DOHH2 (cell line): Measurements from ENCODE around the gene INTS15.

ENCODE experiments used
- H3F3A ChIP-seq: fragments of 200-600 bp; sonication (generic), shearing (Covaris generic); 2 replicates; pipeline ENCODE4 v1.6.0; 2016; ENCODE audit warnings: antibody characterized with exemption, mild to moderate bottlenecking; ENCODE audit not compliant: control insufficient read depth, insufficient read depth
- H3K27ac ChIP-seq: fragments of 200-600 bp; sonication (generic); 2 replicates; pipeline ENCODE4 v1.5.1; 2014; ENCODE audit warnings: low read depth, mild to moderate bottlenecking, low read length, moderate library complexity
- H3K27me3 ChIP-seq: fragments of 200-600 bp; sonication (generic); 2 replicates; pipeline ENCODE4 v1.6.1; 2014; ENCODE audit warnings: mild to moderate bottlenecking, low read length, mixed read lengths; ENCODE audit not compliant: control insufficient read depth
- H3K36me3 ChIP-seq: fragments of 200-600 bp; sonication (generic); 2 replicates; pipeline ENCODE4 v1.6.1; 2014; ENCODE audit warnings: mild to moderate bottlenecking, low read length, moderate library complexity, mixed read lengths; ENCODE audit not compliant: control insufficient read depth
- H3K4me1 ChIP-seq: fragments of 200-600 bp; sonication (generic); 2 replicates; pipeline ENCODE4 v1.6.1; 2014; ENCODE audit warnings: mild to moderate bottlenecking, low read length, mixed read lengths; ENCODE audit not compliant: control insufficient read depth
- H3K4me2 ChIP-seq: fragments of 200-600 bp; sonication (generic); 2 replicates; pipeline ENCODE4 v1.6.0; 2014; ENCODE audit warnings: mild to moderate bottlenecking, low read length, moderate library complexity
- H3K4me3 ChIP-seq: fragments of 200-600 bp; sonication (generic); 2 replicates; pipeline ENCODE4 v1.5.1; 2014; ENCODE audit warnings: mild to moderate bottlenecking, low read length, mixed read lengths
- H3K79me2 ChIP-seq: fragments of 200-600 bp; sonication (generic); 2 replicates; pipeline ENCODE4 v1.6.1; 2014; ENCODE audit warnings: mild to moderate bottlenecking, low read length, mixed read lengths; ENCODE audit not compliant: control insufficient read depth
- H3K9me2 ChIP-seq: fragments of 200-600 bp; sonication (generic); replicated peaks from 2 replicates; pipeline ENCODE4 v1.6.1; 2014; ENCODE audit warnings: mild to moderate bottlenecking, low read length, mixed read lengths; ENCODE audit not compliant: control insufficient read depth
- H3K9me3 ChIP-seq: fragments of 200-600 bp; sonication (generic); 2 replicates; pipeline ENCODE4 v1.6.1; 2014; ENCODE audit warnings: antibody characterized with exemption, low read length, mixed read lengths; ENCODE audit not compliant: control insufficient read depth, insufficient read depth
- H4K20me1 ChIP-seq: fragments of 200-600 bp; sonication (generic); 2 replicates; pipeline ENCODE4 v1.6.0; 2014; ENCODE audit warnings: low read depth, mild to moderate bottlenecking, antibody characterized with exemption, low read length, moderate library complexity; ENCODE audit not compliant: control insufficient read depth, insufficient read depth
- EZH2phosphoT487 ChIP-seq: fragments of 200-600 bp; sonication (generic); IDR thresholded peaks from 2 replicates; pipeline ENCODE4 v1.6.1; 2017; ENCODE audit warnings: borderline replicate concordance, mild to moderate bottlenecking, antibody characterized with exemption, low read length, moderate library complexity, mixed read lengths
- TF ChIP-seq, protein P1 (sequence below): fragments of 200-600 bp; sonication (generic); IDR thresholded peaks from one replicate; pipeline ENCODE4 v1.5.1; 2014; ENCODE audit warnings: antibody characterized with exemption, mild to moderate bottlenecking, low read depth, low read length; ENCODE audit not compliant: poor library complexity, severe bottlenecking

INTS15 gene

DNA sequence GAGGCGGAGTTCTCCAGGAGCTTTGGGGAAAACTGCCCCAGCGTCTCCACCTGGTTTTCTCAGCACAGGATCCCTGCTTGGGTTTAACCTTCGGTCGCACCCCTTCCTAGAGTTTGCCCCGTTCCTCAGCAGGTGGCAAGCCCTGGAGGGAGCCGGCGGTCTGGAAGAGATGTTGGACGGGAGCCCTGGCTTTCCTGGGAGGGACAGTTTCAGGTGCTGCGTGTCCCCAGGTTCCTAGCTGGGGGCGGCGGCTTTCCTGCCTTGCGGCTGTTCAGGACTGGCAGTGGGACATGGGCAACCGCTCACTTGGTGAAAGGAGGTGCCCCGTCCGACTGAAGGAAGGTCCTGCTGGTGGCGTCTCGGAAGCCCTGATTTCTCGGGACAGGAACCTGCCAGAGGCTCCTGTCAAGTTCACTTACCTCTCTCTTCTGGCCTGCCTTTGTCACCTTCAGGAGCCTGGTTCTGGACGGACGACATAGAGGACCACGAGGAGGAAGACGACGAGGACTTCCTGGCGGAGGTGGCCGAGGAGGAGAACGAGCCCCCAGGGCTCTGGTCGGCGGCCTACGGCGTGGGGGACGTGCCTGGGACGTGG is 62.1 kb downstream of the INTS15 start:
- no peak overlapping the region for H3K4me3 ChIP-seq

DNA sequence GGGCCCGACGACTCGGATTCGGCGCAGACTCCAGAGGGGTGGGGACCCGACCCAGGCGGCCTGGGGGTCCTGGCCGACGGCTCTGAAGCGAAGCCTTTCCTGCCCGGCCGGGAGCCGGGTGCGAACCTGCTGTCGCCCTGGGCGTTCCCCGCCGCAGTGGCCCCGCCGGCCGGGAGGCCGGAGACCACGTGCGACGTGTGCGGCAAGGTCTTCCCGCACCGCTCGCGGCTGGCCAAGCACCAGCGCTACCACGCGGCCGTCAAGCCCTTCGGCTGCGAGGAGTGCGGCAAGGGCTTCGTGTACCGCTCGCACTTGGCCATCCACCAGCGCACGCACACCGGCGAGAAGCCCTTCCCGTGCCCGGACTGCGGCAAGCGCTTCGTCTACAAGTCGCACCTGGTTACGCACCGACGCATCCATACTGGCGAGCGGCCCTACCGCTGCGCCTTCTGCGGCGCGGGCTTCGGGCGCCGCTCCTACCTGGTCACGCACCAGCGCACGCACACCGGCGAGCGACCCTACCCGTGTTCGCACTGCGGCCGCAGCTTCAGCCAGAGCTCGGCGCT is 62.7 kb downstream of the INTS15 start:
- TF ChIP-seq, protein P1, sequence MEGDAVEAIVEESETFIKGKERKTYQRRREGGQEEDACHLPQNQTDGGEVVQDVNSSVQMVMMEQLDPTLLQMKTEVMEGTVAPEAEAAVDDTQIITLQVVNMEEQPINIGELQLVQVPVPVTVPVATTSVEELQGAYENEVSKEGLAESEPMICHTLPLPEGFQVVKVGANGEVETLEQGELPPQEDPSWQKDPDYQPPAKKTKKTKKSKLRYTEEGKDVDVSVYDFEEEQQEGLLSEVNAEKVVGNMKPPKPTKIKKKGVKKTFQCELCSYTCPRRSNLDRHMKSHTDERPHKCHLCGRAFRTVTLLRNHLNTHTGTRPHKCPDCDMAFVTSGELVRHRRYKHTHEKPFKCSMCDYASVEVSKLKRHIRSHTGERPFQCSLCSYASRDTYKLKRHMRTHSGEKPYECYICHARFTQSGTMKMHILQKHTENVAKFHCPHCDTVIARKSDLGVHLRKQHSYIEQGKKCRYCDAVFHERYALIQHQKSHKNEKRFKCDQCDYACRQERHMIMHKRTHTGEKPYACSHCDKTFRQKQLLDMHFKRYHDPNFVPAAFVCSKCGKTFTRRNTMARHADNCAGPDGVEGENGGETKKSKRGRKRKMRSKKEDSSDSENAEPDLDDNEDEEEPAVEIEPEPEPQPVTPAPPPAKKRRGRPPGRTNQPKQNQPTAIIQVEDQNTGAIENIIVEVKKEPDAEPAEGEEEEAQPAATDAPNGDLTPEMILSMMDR: no peak
- TF ChIP-seq EZH2phosphoT487: no peak
- Histone ChIP-seq H3K4me3 (no peak overlapping the region), H3F3A (no peaks in the 10 kb centered on the region), H4K20me1 (no peaks in the 10 kb centered on the region), H3K4me1 (no peaks in the 10 kb centered on the region), H3K9me3 (peaks cover 18% of the 10 kb centered on the region), H3K27me3 (no peaks in the 10 kb centered on the region), H3K4me2 (no peak overlapping the region), H3K36me3 (peaks cover 69% of the 10 kb centered on the region), H3K27ac (no peak overlapping the region), H3K79me2 (peaks cover 21% of the 10 kb centered on the region), H3K9me2 (no peaks in the 10 kb centered on the region)

More for the DNA sequence above, 62.1 kb downstream of the INTS15 start:
- TF ChIP-seq, protein P1: no peak
- TF ChIP-seq EZH2phosphoT487: no peak
- peaks cover 18% of the 10 kb centered on the region for H3K9me3 ChIP-seq
- no peaks in the 10 kb centered on the region for H3K9me2 ChIP-seq
- no peaks in the 10 kb centered on the region for H4K20me1 ChIP-seq
- H3K4me2 ChIP-seq: no peak overlapping the region
- no peaks in the 10 kb centered on the region for H3K4me1 ChIP-seq
- H3K79me2 ChIP-seq: peaks cover 27% of the 10 kb centered on the region
- no peaks in the 10 kb centered on the region for H3F3A ChIP-seq
- H3K36me3 ChIP-seq: peaks cover 75% of the 10 kb centered on the region
- H3K27me3 ChIP-seq: no peaks in the 10 kb centered on the region
- no peak overlapping the region for H3K27ac ChIP-seq

DNA sequence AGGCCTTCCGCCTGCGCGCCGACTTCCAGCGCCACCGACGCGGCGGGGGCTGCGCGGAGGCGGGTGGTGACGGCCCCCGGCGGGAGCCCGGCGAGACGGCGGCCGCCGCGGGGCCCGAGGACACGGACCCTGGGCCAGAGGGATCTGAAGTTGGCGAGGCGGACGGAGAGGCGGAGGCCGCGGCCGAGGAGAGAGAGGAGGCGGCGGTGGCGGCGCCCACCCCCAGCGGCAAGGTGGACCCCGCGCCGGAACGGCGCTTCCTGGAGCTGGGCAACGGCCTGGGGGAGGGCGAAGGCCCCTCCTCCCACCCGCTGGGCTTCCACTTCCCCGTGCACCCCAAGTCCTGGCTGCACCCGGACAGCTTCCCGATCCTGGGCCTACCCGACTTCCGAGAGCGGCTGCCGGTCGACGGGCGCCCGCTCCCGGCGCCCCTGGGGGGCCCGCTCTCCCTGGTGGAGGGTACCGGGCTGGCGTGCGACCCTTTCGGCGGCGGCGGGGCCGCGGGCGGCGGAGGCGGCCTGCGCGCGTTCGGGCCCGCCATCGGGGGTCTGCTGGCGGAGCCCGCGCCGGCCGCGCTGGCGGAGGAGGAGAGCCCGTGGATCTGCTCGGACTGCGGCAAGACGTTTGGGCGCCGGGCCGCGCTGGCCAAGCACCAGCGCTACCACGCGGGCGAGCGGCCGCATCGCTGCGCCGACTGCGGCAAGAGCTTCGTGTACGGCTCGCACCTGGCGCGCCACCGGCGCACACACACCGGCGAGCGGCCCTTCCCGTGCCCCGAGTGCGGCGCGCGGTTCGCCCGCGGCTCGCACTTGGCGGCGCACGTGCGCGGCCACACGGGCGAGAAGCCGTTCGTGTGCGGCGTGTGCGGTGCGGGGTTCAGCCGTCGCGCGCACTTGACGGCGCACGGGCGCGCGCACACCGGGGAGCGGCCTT is 63.5 kb downstream of the INTS15 start:
- Histone ChIP-seq H3K4me2 (no peak overlapping the region), H3K4me3 (no peak overlapping the region), H3K36me3 (peaks cover 61% of the 10 kb centered on the region), H3K27ac (no peak overlapping the region), H3K4me1 (no peaks in the 10 kb centered on the region), H3F3A (0 out of 2 replicates have a peak, but pooled peaks cover 3% of the 10 kb centered on the region), H3K9me2 (no peaks in the 10 kb centered on the region), H4K20me1 (no peaks in the 10 kb centered on the region), H3K9me3 (peaks cover 18% of the 10 kb centered on the region), H3K27me3 (no peaks in the 10 kb centered on the region), H3K79me2 (peaks cover 15% of the 10 kb centered on the region)
- TF ChIP-seq, protein P1: no peak
- TF ChIP-seq EZH2phosphoT487: no peak
